ENCODE results near the gene LHPP.

Gene LHPP

DNA sequence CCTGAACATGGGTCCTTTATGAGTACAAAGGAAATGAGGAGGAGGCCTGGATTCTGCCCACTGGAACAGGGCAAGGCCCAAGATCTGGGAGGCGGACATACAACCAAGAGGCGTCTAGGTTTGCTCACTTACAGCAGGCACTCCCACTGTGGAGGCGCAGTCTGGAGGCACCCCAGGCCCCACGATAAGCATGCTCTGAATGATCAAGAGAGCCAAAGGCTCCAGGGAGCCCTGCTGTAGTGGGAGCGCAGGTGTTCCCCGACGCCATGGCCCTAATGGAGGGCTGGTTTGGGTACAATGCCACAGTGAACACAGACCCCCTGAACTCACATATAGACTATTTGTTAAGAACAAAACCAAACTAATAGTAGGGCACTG, 194.5 kb downstream of the LHPP start:
- DNase-seq (ENCODE audit: low read depth in 2 of 2), result no peak

DNA sequence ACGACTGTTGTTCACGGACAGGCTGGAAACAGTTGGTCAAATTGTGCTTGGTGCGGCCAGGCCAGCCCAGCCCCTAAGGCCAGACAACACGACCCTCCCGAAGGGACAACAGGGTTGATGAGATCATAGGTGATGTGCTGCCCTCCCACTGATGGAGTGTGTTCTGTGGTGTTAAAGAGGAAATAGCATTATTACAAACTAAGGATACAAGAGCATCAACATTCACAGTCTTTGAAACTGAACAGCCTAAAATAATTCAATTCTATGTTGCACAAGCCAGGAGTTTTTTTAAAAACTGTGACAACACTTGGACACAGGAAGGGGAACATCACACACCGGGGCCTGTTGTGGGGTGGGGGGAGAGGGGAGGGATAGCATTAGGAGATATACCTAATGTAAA, 194.9 kb downstream of the LHPP start:
- DNase-seq (ENCODE audit: low read depth in 2 of 2), result no peak

DNA sequence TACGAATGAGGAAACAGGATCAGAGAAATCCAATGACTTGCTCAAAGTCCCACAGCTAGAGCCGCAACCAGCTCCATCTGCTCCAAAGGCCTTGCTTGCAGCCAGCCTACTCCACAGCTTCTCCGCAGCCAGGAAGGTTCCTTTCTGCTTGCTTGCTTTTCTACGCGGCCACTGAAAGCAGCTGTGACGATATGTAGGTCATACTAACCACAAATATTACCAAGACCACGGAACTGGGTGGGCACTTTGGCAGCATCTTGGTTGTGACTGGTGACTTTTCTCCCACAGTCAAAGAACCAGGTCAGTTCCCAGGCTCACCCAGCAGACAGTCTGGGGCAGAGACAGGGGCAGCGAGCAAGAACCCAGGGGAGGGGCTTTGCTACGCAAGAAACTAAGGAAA, 196.2 kb downstream of the LHPP start:
- no peak for DNase-seq (ENCODE audit: low read depth in 2 of 2)

GRCh38 chr10:124658591-124659242, 197.1 kb downstream of the LHPP start:
- DNase-seq (ENCODE audit: low read depth in 2 of 2), result no peak

- no peak for DNase-seq (ENCODE audit: low read depth in 2 of 2)
These were observed 197.8 kb downstream of the LHPP start for GRCh38 chr10:124659380-124659779.

GRCh38 chr10:124660404-124661125, 198.9 kb downstream of the LHPP start:
- no peak for DNase-seq (ENCODE audit: low read depth in 2 of 2)

DNA sequence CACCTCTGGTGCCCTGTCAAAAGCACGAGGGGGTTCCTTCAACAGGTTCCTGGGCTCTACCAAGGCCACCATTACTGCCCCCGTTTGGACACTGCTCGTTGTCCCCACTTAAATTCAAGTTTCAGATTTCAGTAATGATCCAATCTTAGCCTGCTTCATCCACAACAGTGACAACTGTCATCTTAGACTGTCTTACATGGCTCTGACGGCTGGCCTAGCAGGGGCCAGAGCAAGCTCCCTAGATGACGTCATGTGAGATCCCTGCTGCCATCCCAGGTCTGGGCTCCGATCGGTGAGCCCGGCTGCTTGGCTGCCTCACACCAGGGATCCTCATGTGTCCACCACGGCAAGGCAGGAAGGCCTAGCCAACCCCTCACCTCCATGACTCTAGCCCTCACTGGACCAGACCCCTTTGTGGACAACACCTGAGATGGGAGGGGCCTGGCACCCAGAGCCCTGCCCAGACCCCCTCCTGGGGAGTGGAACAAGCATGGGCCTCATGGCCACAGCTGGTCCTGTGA, 200.1 kb downstream of the LHPP start:
- DNase-seq (ENCODE audit: low read depth in 2 of 2), result no peak

GRCh38 chr10:124663228-124663627, 201.6 kb downstream of the LHPP start:
- DNase-seq (ENCODE audit: low read depth in 2 of 2), result no peak
